Measurements from ENCODE around the gene PLEKHN1.

PLEKHN1 gene

GRCh38 chr1:961132-961669 is 5.1 kb upstream of the PLEKHN1 start:
- DNase-seq: peak in 1 of 3 donors; percentile 40
- H3K4me3 ChIP-seq (ENCODE audit: control insufficient read depth in 1 of 7, extremely low read depth in 1 of 7, insufficient read depth in 4 of 7, low read depth in 2 of 7, low read length in 6 of 7): peak overlapping the region; percentile 34 to 76 (median 66)
- CTCF ChIA-PET: no interaction called here
- H3K27ac ChIP-seq (ENCODE audit: insufficient read depth in 1 of 2, low read depth in 1 of 2, low read length in 2 of 2, poor library complexity in 1 of 2, severe bottlenecking in 2 of 2): no peak overlapping the region
- 44% methylated on average over 46 of the region's 56 CpGs for WGBS (ENCODE audit: insufficient coverage)
- H3K36me3 ChIP-seq (ENCODE audit: control insufficient read depth in 4 of 4, insufficient read depth in 4 of 4, low read length in 3 of 4): peaks cover 0 to 12% (median 4%) of the 10 kb centered on the region in 4 experiments
- H3K9me3 ChIP-seq (ENCODE audit: control extremely low read depth in 1 of 5, control insufficient read depth in 4 of 5, insufficient read depth in 2 of 5, low read depth in 1 of 5, low read length in 4 of 5): no peaks in the 10 kb centered on the region
- H3K27me3 ChIP-seq (replicated peaks in 2 of 5; ENCODE audit: control insufficient read depth in 4 of 5, insufficient read depth in 5 of 5, low read length in 4 of 5): peaks cover 0 to 37% (median 4%) of the 10 kb centered on the region in 5 experiments
- POLR2A ChIA-PET: no interaction called here
- peaks cover 0 to 43% (median 38%) of the 10 kb centered on the region in 4 experiments for H3K4me1 ChIP-seq (ENCODE audit: control extremely low read depth in 1 of 4, control insufficient read depth in 4 of 4, insufficient read depth in 4 of 4, low read length in 3 of 4)

GRCh38 chr1:962381-963300 is 3.6 kb upstream of the PLEKHN1 start:
- H3K27me3 ChIP-seq (replicated peaks in 2 of 5; ENCODE audit: control insufficient read depth in 4 of 5, insufficient read depth in 5 of 5, low read length in 4 of 5): peaks cover 0 to 51% (median 8%) of the 10 kb centered on the region in 5 experiments
- ChIA-PET POLR2A (no interaction called here), CTCF (interaction anchor here (0.6 kb wide), 1 partner anchor 18 kb away, joined by 4 read pairs; no protein-coding TSS in a partner anchor)
- DNase-seq: no peak
- H3K9me3 ChIP-seq (ENCODE audit: control extremely low read depth in 1 of 5, control insufficient read depth in 4 of 5, insufficient read depth in 2 of 5, low read depth in 1 of 5, low read length in 4 of 5): no peaks in the 10 kb centered on the region
- no peak overlapping the region for H3K27ac ChIP-seq (ENCODE audit: insufficient read depth in 1 of 2, low read depth in 1 of 2, low read length in 2 of 2, poor library complexity in 1 of 2, severe bottlenecking in 2 of 2)
- H3K4me3 ChIP-seq (ENCODE audit: control insufficient read depth in 1 of 7, extremely low read depth in 1 of 7, insufficient read depth in 4 of 7, low read depth in 2 of 7, low read length in 6 of 7): no peak overlapping the region
- peaks cover 0 to 48% (median 43%) of the 10 kb centered on the region in 4 experiments for H3K4me1 ChIP-seq (ENCODE audit: control extremely low read depth in 1 of 4, control insufficient read depth in 4 of 4, insufficient read depth in 4 of 4, low read length in 3 of 4)
- peaks cover 0 to 3% (median 0%) of the 10 kb centered on the region in 4 experiments for H3K36me3 ChIP-seq (ENCODE audit: control insufficient read depth in 4 of 4, insufficient read depth in 4 of 4, low read length in 3 of 4)
- WGBS (ENCODE audit: insufficient coverage): 97% methylated on average over 55 of the region's 57 CpGs

GRCh38 chr1:963301-963651 is 3.0 kb upstream of the PLEKHN1 start:
- 94% methylated on average over 16 of the region's 16 CpGs for WGBS (ENCODE audit: insufficient coverage)
- no peak overlapping the region for H3K4me3 ChIP-seq (ENCODE audit: control insufficient read depth in 1 of 7, extremely low read depth in 1 of 7, insufficient read depth in 4 of 7, low read depth in 2 of 7, low read length in 6 of 7)
- DNase-seq: no peak
- H3K27ac ChIP-seq (ENCODE audit: insufficient read depth in 1 of 2, low read depth in 1 of 2, low read length in 2 of 2, poor library complexity in 1 of 2, severe bottlenecking in 2 of 2): no peak overlapping the region
- CTCF ChIA-PET: no interaction called here
- H3K36me3 ChIP-seq (ENCODE audit: control insufficient read depth in 4 of 4, insufficient read depth in 4 of 4, low read length in 3 of 4): peaks cover 0 to 3% (median 0%) of the 10 kb centered on the region in 4 experiments
- peaks cover 0 to 58% (median 13%) of the 10 kb centered on the region in 5 experiments for H3K27me3 ChIP-seq (replicated peaks in 2 of 5; ENCODE audit: control insufficient read depth in 4 of 5, insufficient read depth in 5 of 5, low read length in 4 of 5)
- POLR2A ChIA-PET: no interaction called here
- H3K4me1 ChIP-seq (ENCODE audit: control extremely low read depth in 1 of 4, control insufficient read depth in 4 of 4, insufficient read depth in 4 of 4, low read length in 3 of 4): peaks cover 0 to 42% (median 37%) of the 10 kb centered on the region in 4 experiments
- no peaks in the 10 kb centered on the region for H3K9me3 ChIP-seq (ENCODE audit: control extremely low read depth in 1 of 5, control insufficient read depth in 4 of 5, insufficient read depth in 2 of 5, low read depth in 1 of 5, low read length in 4 of 5)

GRCh38 chr1:963746-964525 is 2.3 kb upstream of the PLEKHN1 start:
- ChIA-PET CTCF (no interaction called here), POLR2A (no interaction called here)
- 96% methylated on average over 38 of the region's 47 CpGs for WGBS (ENCODE audit: insufficient coverage)
- no peaks in the 10 kb centered on the region for H3K9me3 ChIP-seq (ENCODE audit: control extremely low read depth in 1 of 5, control insufficient read depth in 4 of 5, insufficient read depth in 2 of 5, low read depth in 1 of 5, low read length in 4 of 5)
- no peak for DNase-seq
- H3K4me3 ChIP-seq (ENCODE audit: control insufficient read depth in 1 of 7, extremely low read depth in 1 of 7, insufficient read depth in 4 of 7, low read depth in 2 of 7, low read length in 6 of 7): no peak overlapping the region
- peaks cover 0 to 36% (median 33%) of the 10 kb centered on the region in 4 experiments for H3K4me1 ChIP-seq (ENCODE audit: control extremely low read depth in 1 of 4, control insufficient read depth in 4 of 4, insufficient read depth in 4 of 4, low read length in 3 of 4)
- H3K36me3 ChIP-seq (ENCODE audit: control insufficient read depth in 4 of 4, insufficient read depth in 4 of 4, low read length in 3 of 4): peaks cover 0 to 3% (median 0%) of the 10 kb centered on the region in 4 experiments
- no peak overlapping the region for H3K27ac ChIP-seq (ENCODE audit: insufficient read depth in 1 of 2, low read depth in 1 of 2, low read length in 2 of 2, poor library complexity in 1 of 2, severe bottlenecking in 2 of 2)
- H3K27me3 ChIP-seq (replicated peaks in 2 of 5; ENCODE audit: control insufficient read depth in 4 of 5, insufficient read depth in 5 of 5, low read length in 4 of 5): peaks cover 0 to 64% (median 13%) of the 10 kb centered on the region in 5 experiments

- Histone ChIP-seq H3K27me3 (replicated peaks in 2 of 5; ENCODE audit: control insufficient read depth in 4 of 5, insufficient read depth in 5 of 5, low read length in 4 of 5) (peaks cover 0 to 68% (median 16%) of the 10 kb centered on the region in 5 experiments), H3K9me3 (ENCODE audit: control extremely low read depth in 1 of 5, control insufficient read depth in 4 of 5, insufficient read depth in 2 of 5, low read depth in 1 of 5, low read length in 4 of 5) (peaks cover 0 to 2% (median 0%) of the 10 kb centered on the region in 5 experiments), H3K4me1 (ENCODE audit: control extremely low read depth in 1 of 4, control insufficient read depth in 4 of 4, insufficient read depth in 4 of 4, low read length in 3 of 4) (peaks cover 0 to 32% (median 29%) of the 10 kb centered on the region in 4 experiments), H3K4me3 (ENCODE audit: control insufficient read depth in 1 of 7, extremely low read depth in 1 of 7, insufficient read depth in 4 of 7, low read depth in 2 of 7, low read length in 6 of 7) (no peak overlapping the region), H3K27ac (ENCODE audit: insufficient read depth in 1 of 2, low read depth in 1 of 2, low read length in 2 of 2, poor library complexity in 1 of 2, severe bottlenecking in 2 of 2) (no peak overlapping the region), H3K36me3 (ENCODE audit: control insufficient read depth in 4 of 4, insufficient read depth in 4 of 4, low read length in 3 of 4) (peaks cover 0 to 3% (median 0%) of the 10 kb centered on the region in 4 experiments)
- ChIA-PET POLR2A (no interaction called here), CTCF (no interaction called here)
- DNase-seq: no peak
- 90% methylated on average over 26 of the region's 51 CpGs for WGBS (ENCODE audit: insufficient coverage)
Measured at GRCh38 chr1:964691-965525, 1.4 kb upstream of the PLEKHN1 start.

- H3K9me3 ChIP-seq (ENCODE audit: control extremely low read depth in 1 of 5, control insufficient read depth in 4 of 5, insufficient read depth in 2 of 5, low read depth in 1 of 5, low read length in 4 of 5): peaks cover 0 to 2% (median 0%) of the 10 kb centered on the region in 5 experiments
- ChIA-PET POLR2A (no interaction called here), CTCF (no interaction called here)
- H3K27ac ChIP-seq (ENCODE audit: insufficient read depth in 1 of 2, low read depth in 1 of 2, low read length in 2 of 2, poor library complexity in 1 of 2, severe bottlenecking in 2 of 2): no peak overlapping the region
- peaks cover 0 to 29% (median 23%) of the 10 kb centered on the region in 4 experiments for H3K4me1 ChIP-seq (ENCODE audit: control extremely low read depth in 1 of 4, control insufficient read depth in 4 of 4, insufficient read depth in 4 of 4, low read length in 3 of 4)
- peaks cover 0 to 75% (median 16%) of the 10 kb centered on the region in 5 experiments for H3K27me3 ChIP-seq (replicated peaks in 2 of 5; ENCODE audit: control insufficient read depth in 4 of 5, insufficient read depth in 5 of 5, low read length in 4 of 5)
- WGBS (ENCODE audit: insufficient coverage): 54% methylated on average over 21 of the region's 26 CpGs
- DNase-seq: no peak
- no peak overlapping the region for H3K4me3 ChIP-seq (ENCODE audit: control insufficient read depth in 1 of 7, extremely low read depth in 1 of 7, insufficient read depth in 4 of 7, low read depth in 2 of 7, low read length in 6 of 7)
- peaks cover 0 to 3% (median 0%) of the 10 kb centered on the region in 4 experiments for H3K36me3 ChIP-seq (ENCODE audit: control insufficient read depth in 4 of 4, insufficient read depth in 4 of 4, low read length in 3 of 4)
Measured at GRCh38 chr1:965526-966134, 652 bp upstream of the PLEKHN1 start.

Measured in common myeloid progenitor, CD34-positive (primary cell).